Fibroblast of villous mesenchyme (primary cell): ENCODE data around the gene FAM131A. TPM values are rescaled to one million over a fixed set of nuclear protein-coding genes. Genes with fewer than 3 reads are reported as not detected.

Experiments
- DNase-seq: peaks from one replicate; pipeline ENCODE4 v3.0.0-alpha.2; 2010; ENCODE audit warnings: low read depth
- H3K4me3 ChIP-seq: 2 replicates; pipeline ENCODE4 v1.5.1; 2011; ENCODE audit warnings: low read depth, mild to moderate bottlenecking, low read length
- total RNA-seq: library from RNA; depleted of rRNA; stranded (reverse); fragments of >200 nt; gene quantifications from 2 replicates; pipeline ENCODE4 v1.2.3, GENCODE V29; 2012
- TF ChIP-seq, protein P1 (sequence below): IDR thresholded peaks from 2 replicates; pipeline ENCODE4 v1.5.1; 2012; ENCODE audit warnings: low read depth, mild to moderate bottlenecking, low read length; ENCODE audit not compliant: insufficient read depth

FAM131A gene
- total RNA-seq, 1 donor: 17.3 TPM

- no peak for DNase-seq
These were observed 31.3 kb downstream of the FAM131A start for GRCh38 chr3:184368586-184369183.

DNA sequence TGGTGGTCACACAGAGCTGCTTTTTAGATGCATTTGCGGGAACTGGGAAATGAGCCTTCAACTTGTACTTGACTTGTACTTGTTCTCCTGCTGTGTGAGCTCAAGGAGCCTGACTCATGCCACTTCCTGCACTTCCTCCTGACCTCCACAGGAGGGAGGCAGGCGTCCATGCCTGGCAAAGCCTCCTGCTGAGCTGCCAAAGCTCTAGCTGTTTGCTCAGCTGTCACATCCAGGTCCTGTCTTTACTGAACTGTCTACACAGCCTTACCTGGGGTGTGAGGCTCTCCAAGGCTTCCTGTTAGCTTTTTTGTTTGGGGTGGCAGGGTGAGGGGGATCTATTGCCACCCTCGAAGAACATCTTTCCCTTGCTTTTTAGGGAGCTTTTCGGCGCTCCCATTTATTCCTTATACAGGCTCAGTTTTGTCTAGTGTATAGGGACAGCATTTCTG lies 34.2 kb downstream of the FAM131A start:
- DNase-seq: peak; percentile 82
- TF ChIP-seq, protein P1, sequence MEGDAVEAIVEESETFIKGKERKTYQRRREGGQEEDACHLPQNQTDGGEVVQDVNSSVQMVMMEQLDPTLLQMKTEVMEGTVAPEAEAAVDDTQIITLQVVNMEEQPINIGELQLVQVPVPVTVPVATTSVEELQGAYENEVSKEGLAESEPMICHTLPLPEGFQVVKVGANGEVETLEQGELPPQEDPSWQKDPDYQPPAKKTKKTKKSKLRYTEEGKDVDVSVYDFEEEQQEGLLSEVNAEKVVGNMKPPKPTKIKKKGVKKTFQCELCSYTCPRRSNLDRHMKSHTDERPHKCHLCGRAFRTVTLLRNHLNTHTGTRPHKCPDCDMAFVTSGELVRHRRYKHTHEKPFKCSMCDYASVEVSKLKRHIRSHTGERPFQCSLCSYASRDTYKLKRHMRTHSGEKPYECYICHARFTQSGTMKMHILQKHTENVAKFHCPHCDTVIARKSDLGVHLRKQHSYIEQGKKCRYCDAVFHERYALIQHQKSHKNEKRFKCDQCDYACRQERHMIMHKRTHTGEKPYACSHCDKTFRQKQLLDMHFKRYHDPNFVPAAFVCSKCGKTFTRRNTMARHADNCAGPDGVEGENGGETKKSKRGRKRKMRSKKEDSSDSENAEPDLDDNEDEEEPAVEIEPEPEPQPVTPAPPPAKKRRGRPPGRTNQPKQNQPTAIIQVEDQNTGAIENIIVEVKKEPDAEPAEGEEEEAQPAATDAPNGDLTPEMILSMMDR: peak; percentile 99
- H3K4me3 ChIP-seq: no peak overlapping the region

More at GRCh38 chr3:184368586-184369183, 31.3 kb downstream of the FAM131A start:
- TF ChIP-seq, protein P1: no peak
- no peak overlapping the region for H3K4me3 ChIP-seq

DNA sequence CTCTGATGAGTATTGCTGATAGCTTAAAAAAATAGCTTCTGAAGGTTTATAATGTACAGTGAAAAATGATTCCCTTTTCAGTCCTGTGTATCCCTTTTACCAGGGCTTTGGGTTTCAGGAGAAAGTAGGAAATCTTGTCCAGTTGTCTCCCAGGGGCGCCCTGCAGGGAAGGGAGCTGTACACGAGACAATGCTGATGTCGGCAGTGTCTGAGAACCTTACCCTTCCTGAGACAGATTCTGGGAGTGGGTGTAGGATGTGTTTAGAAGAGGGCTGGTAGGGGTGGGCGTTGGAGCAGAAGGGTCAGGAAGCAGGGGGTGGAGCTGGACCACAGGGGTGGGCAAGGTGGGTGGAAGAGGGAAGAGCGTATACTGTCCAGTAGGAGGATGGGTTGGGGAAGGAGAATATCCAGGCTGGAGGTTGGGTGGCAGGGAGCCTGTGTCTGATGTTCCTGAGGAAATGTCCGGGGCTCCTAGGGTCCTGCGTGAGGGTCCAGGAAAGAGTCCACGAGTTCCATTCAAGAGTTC lies 35.0 kb downstream of the FAM131A start:
- H3K4me3 ChIP-seq: no peak overlapping the region
- TF ChIP-seq, protein P1: no peak
- no peak for DNase-seq

DNA sequence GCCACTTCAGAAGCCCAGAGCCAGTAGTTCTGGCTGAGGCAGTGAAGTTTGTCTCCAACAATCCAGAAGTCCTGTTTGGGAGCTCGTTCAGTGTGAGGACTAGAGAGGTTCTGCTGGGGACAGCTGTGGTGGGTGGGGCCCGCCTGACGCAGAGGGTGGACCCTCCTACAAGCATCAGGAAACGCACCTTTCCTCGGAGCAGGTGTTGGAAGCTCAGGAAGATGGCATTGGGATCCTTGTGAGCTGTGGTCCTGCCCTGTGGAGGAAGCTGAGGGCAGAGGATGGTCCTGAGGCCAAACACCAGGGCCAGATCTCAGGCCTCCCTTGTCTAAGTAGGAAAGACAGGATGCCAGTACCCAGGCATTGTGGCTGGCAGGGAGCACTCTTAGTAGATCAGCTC lies 35.5 kb downstream of the FAM131A start:
- H3K4me3 ChIP-seq: no peak overlapping the region
- no peak for DNase-seq
- TF ChIP-seq, protein P1: no peak

GRCh38 chr3:184373422-184373821 lies 36.0 kb downstream of the FAM131A start:
- TF ChIP-seq, protein P1: no peak
- no peak overlapping the region for H3K4me3 ChIP-seq
- DNase-seq: no peak

GRCh38 chr3:184375747-184376461 lies 38.5 kb downstream of the FAM131A start:
- H3K4me3 ChIP-seq: no peak overlapping the region
- DNase-seq: no peak
- TF ChIP-seq, protein P1: no peak
